SK-N-MC (cell line): ENCODE measurements around the gene SLC22A13.

Experiments used
- EZH2 ChIP-seq: fragments of 200-600 bp; sonication (generic); IDR thresholded peaks from one replicate; pipeline ENCODE4 v1.6.1; 2017; ENCODE audit warnings: antibody characterized with exemption
- POLR2AphosphoS5 ChIP-seq: IDR thresholded peaks from 2 replicates; pipeline ENCODE4 v1.6.1; 2012; ENCODE audit warnings: mild to moderate bottlenecking, low read depth, low read length, borderline replicate concordance

- TF ChIP-seq EZH2, result no peak
- no peak for TF ChIP-seq POLR2AphosphoS5
Measured at GRCh38 chr3:38270606-38271005, 5.0 kb downstream of the SLC22A13 start.
